NCI-H1930 (cell line): ENCODE measurements around the gene DNLZ.

Source experiments
- DNase-seq, 2 experiments: peaks; one replicate each; lab custom pipeline; 2025; lab: John Stamatoyannopoulos, UW

DNLZ gene

GRCh38 chr9:136343121-136343883 lies 20.2 kb downstream of the DNLZ start:
- no peak for DNase-seq

- DNase-seq = no peak
Measured at GRCh38 chr9:136342181-136343120, 21.1 kb downstream of the DNLZ start.

- DNase-seq = no peak
Measured at GRCh38 chr9:136341769-136342168, 21.8 kb downstream of the DNLZ start.

- no peak for DNase-seq
Measured at GRCh38 chr9:136341042-136341655, 22.4 kb downstream of the DNLZ start.

GRCh38 chr9:136340356-136341041 lies 23.0 kb downstream of the DNLZ start:
- no peak for DNase-seq

- no peak for DNase-seq
Measured at GRCh38 chr9:136339958-136340310, 23.6 kb downstream of the DNLZ start.

- peak; percentile 8 to 14 for DNase-seq
Measured at GRCh38 chr9:136339173-136339957, 24.2 kb downstream of the DNLZ start.

- no peak for DNase-seq
Measured at GRCh38 chr9:136338511-136338910, 25.0 kb downstream of the DNLZ start.

GRCh38 chr9:136337416-136338395 lies 25.8 kb downstream of the DNLZ start:
- DNase-seq = no peak

GRCh38 chr9:136336881-136337280 lies 26.7 kb downstream of the DNLZ start:
- no peak for DNase-seq

- no peak for DNase-seq
Measured at GRCh38 chr9:136336156-136336870, 27.2 kb downstream of the DNLZ start.

GRCh38 chr9:136335296-136336155 lies 28.0 kb downstream of the DNLZ start:
- DNase-seq = no peak

GRCh38 chr9:136334541-136334940 lies 29.0 kb downstream of the DNLZ start:
- no peak for DNase-seq

GRCh38 chr9:136333486-136333885 lies 30.1 kb downstream of the DNLZ start:
- DNase-seq = no peak

- no peak for DNase-seq
Measured at GRCh38 chr9:136333045-136333444, 30.5 kb downstream of the DNLZ start.

- no peak for DNase-seq
Measured at GRCh38 chr9:136332482-136332983, 31.0 kb downstream of the DNLZ start.

GRCh38 chr9:136331556-136332481 lies 31.7 kb downstream of the DNLZ start:
- no peak for DNase-seq
